Temporal lobe (tissue), 1 donor: ENCODE data around the gene TMTC4. TPM values are rescaled to one million over a fixed set of nuclear protein-coding genes. Genes with fewer than 3 reads are reported as not detected.

Source experiments
- total RNA-seq: library from RNA; depleted of rRNA; stranded (reverse); fragments of >200 nt; gene quantifications from one replicate; pipeline ENCODE4 v1.2.3, GENCODE V29; 2014

The TMTC4 gene
- total RNA-seq, 1 donor from 2014 or later, result 52.1 TPM

Other genes starting within 250 kb of the TMTC4 start
- 0.49 TPM for gene GGACT, start 86.0 kb downstream of the TMTC4 start, total RNA-seq